IMR-90 (cell line): ENCODE measurements around the gene CAPZA2. TPM values are rescaled to one million over a fixed set of nuclear protein-coding genes. Genes with fewer than 3 reads are reported as not detected.

Source experiments
- ATAC-seq: fragments of 200-7000 bp; cut with Tn5 transposase; 2 replicates; pipeline ENCODE4 v1.9.1; 2020; ENCODE audit warnings: low read depth, mild to moderate bottlenecking, moderate library complexity
- BruUV-seq: library from RNA; stranded (reverse); fragments of 400-500 nt; replicated peaks from 2 replicates; lab custom pipeline; 2021; lab: Mats Ljungman, UMichigan
- CTCF ChIA-PET: fragments of 300-600 bp; formaldehyde crosslinking; extraction: SDS; loops from one replicate; lab custom pipeline; 2021; ENCODE audit warnings: antibody characterized with exemption; lab: Yijun Ruan, JAX
- POLR2A ChIA-PET: fragments of 300-600 bp; sonication (Branson Sonifier 250); formaldehyde crosslinking; loops from one replicate; lab custom pipeline; 2022; ENCODE audit warnings: antibody characterized with exemption; ENCODE audit not compliant: unreplicated experiment; lab: Charles Lee
- DNase-seq: peaks from one replicate; pipeline ENCODE4 v3.0.0; 2013
- H2AFZ ChIP-seq: replicated peaks from 2 replicates; pipeline ENCODE3; 2013; ENCODE audit warnings: low read length, mild to moderate bottlenecking; ENCODE audit not compliant: poor library complexity
- H2AK5ac ChIP-seq: 2 replicates; pipeline ENCODE4 v1.6.1; 2013; ENCODE audit warnings: low read depth, low read length, inconsistent platforms
- H2AK9ac ChIP-seq: replicated peaks from 2 replicates; pipeline ENCODE3; 2013; ENCODE audit warnings: mild to moderate bottlenecking, low read depth, low read length, moderate library complexity; ENCODE audit not compliant: poor library complexity
- H2BK120ac ChIP-seq: 2 replicates; pipeline ENCODE4 v1.6.1; 2013; ENCODE audit warnings: low read depth, low read length, inconsistent platforms
- H2BK15ac ChIP-seq: 3 replicates; pipeline ENCODE4 v1.6.1; 2013; ENCODE audit warnings: low read depth, low read length, inconsistent platforms
- H2BK20ac ChIP-seq: 2 replicates; pipeline ENCODE4 v1.6.1; 2013; ENCODE audit warnings: low read depth, mild to moderate bottlenecking, inconsistent platforms, low read length, moderate library complexity
- H2BK5ac ChIP-seq: 2 replicates; pipeline ENCODE4 v1.6.1; 2013; ENCODE audit warnings: mild to moderate bottlenecking, low read depth, low read length, inconsistent platforms; ENCODE audit not compliant: poor library complexity, severe bottlenecking
- H3K14ac ChIP-seq: replicated peaks from 2 replicates; pipeline ENCODE4 v1.6.1; 2013; ENCODE audit warnings: low read depth, low read length, inconsistent platforms
- H3K18ac ChIP-seq: 2 replicates; pipeline ENCODE4 v1.6.1; 2013; ENCODE audit warnings: low read depth, low read length, control low read depth
- H3K23ac ChIP-seq: 2 replicates; pipeline ENCODE4 v1.6.1; 2013; ENCODE audit warnings: low read depth, low read length, inconsistent platforms
- H3K27ac ChIP-seq: 2 replicates; pipeline ENCODE4 v1.5.1; 2013; ENCODE audit warnings: mild to moderate bottlenecking, control low read depth, low read length; ENCODE audit not compliant: insufficient read depth
- H3K27me3 ChIP-seq: 2 replicates; pipeline ENCODE4 v1.6.1; 2013; ENCODE audit warnings: low read length; ENCODE audit not compliant: control insufficient read depth, insufficient read depth
- H3K36me3 ChIP-seq: 2 replicates; pipeline ENCODE4 v1.6.1; 2013; ENCODE audit warnings: low read length, mixed read lengths; ENCODE audit not compliant: control insufficient read depth, insufficient read depth
- H3K4ac ChIP-seq: 2 replicates; pipeline ENCODE4 v1.6.1; 2013; ENCODE audit warnings: low read depth, low read length, inconsistent platforms
- H3K4me1 ChIP-seq: 2 replicates; pipeline ENCODE4 v1.6.1; 2013; ENCODE audit warnings: low read length, mixed read lengths; ENCODE audit not compliant: control insufficient read depth, insufficient read depth
- H3K4me2 ChIP-seq: 2 replicates; pipeline ENCODE4 v1.6.1; 2013; ENCODE audit warnings: low read depth, mild to moderate bottlenecking, control low read depth, low read length, moderate library complexity
- H3K4me3 ChIP-seq: 2 replicates; pipeline ENCODE4 v1.5.1; 2013; ENCODE audit warnings: low read depth, mild to moderate bottlenecking, control low read depth, low read length, moderate library complexity; ENCODE audit not compliant: insufficient read depth
- H3K56ac ChIP-seq: 2 replicates; pipeline ENCODE4 v1.6.1; 2013; ENCODE audit warnings: low read length, inconsistent platforms; ENCODE audit not compliant: insufficient read depth; ENCODE audit errors: extremely low read depth
- H3K79me1 ChIP-seq, 2 experiments: 2 replicates each; pipeline ENCODE4 v1.6.1; 2013; ENCODE audit warnings: low read length in 2 of 2, inconsistent platforms in 1 of 2, low read depth in 1 of 2
- H3K9ac ChIP-seq: 2 replicates; pipeline ENCODE4 v1.6.1; 2013; ENCODE audit warnings: low read depth, low read length, control low read depth
- H3K9me1 ChIP-seq: 2 replicates; pipeline ENCODE4 v1.6.1; 2013; ENCODE audit warnings: low read length, inconsistent platforms; ENCODE audit not compliant: insufficient read depth
- H3K9me3 ChIP-seq: 2 replicates; pipeline ENCODE4 v1.6.1; 2013; ENCODE audit warnings: low read length; ENCODE audit not compliant: control insufficient read depth, insufficient read depth
- H4K20me1 ChIP-seq: 2 replicates; pipeline ENCODE4 v1.6.1; 2013; ENCODE audit warnings: low read length, inconsistent platforms; ENCODE audit not compliant: insufficient read depth
- H4K5ac ChIP-seq: 2 replicates; pipeline ENCODE4 v1.6.1; 2013; ENCODE audit warnings: mild to moderate bottlenecking, low read depth, low read length, control low read depth
- H4K8ac ChIP-seq, 2 experiments: 2 replicates each; pipeline ENCODE4 v1.6.1; 2013; ENCODE audit warnings: low read depth in 2 of 2, low read length in 2 of 2, control low read depth in 1 of 2, inconsistent platforms in 1 of 2
- H4K91ac ChIP-seq: 2 replicates; pipeline ENCODE4 v1.6.1; 2013; ENCODE audit warnings: low read depth, low read length, inconsistent platforms; ENCODE audit not compliant: insufficient read depth
- BHLHE40 ChIP-seq: fragments of 150-350 bp; IDR thresholded peaks from 2 replicates; pipeline ENCODE4 v1.6.1; 2016; ENCODE audit warnings: mild to moderate bottlenecking, low read depth, low read length
- CEBPB ChIP-seq: IDR thresholded peaks from 2 replicates; pipeline ENCODE4 v1.6.1; 2012; ENCODE audit warnings: low read depth, low read length, improper control_type of control experiment
- CHD1 ChIP-seq: IDR thresholded peaks from 2 replicates; pipeline ENCODE4 v1.6.1; 2012; ENCODE audit warnings: low read depth, low read length, improper control_type of control experiment
- FOS ChIP-seq: fragments of 150-350 bp; IDR thresholded peaks from 2 replicates; pipeline ENCODE4 v1.6.1; 2016; ENCODE audit warnings: low read depth, low read length
- MAFK ChIP-seq: IDR thresholded peaks from 2 replicates; pipeline ENCODE4 v1.6.1; 2012; ENCODE audit warnings: low read depth, low read length, improper control_type of control experiment
- MAZ ChIP-seq: IDR thresholded peaks from 2 replicates; pipeline ENCODE4 v1.6.1; 2012; ENCODE audit warnings: low read depth, mild to moderate bottlenecking, low read length, improper control_type of control experiment, moderate library complexity, borderline replicate concordance
- MXI1 ChIP-seq: IDR thresholded peaks from 2 replicates; pipeline ENCODE4 v1.6.1; 2012; ENCODE audit warnings: low read depth, mild to moderate bottlenecking, low read length, moderate library complexity, borderline replicate concordance
- NFE2L2 ChIP-seq: fragments of 150-350 bp; IDR thresholded peaks from 2 replicates; pipeline ENCODE4 v1.6.1; 2016; ENCODE audit warnings: low read depth, mild to moderate bottlenecking, low read length
- POLR2A ChIP-seq: IDR thresholded peaks from 2 replicates; pipeline ENCODE4 v1.6.1; 2012; ENCODE audit warnings: mild to moderate bottlenecking, low read depth, low read length
- RAD21 ChIP-seq: IDR thresholded peaks from 2 replicates; pipeline ENCODE4 v1.6.1; 2012; ENCODE audit warnings: low read length, improper control_type of control experiment
- RCOR1 ChIP-seq: IDR thresholded peaks from 2 replicates; pipeline ENCODE4 v1.6.1; 2012; ENCODE audit warnings: mild to moderate bottlenecking, low read length, improper control_type of control experiment; ENCODE audit not compliant: insufficient replicate concordance
- RFX5 ChIP-seq: IDR thresholded peaks from 2 replicates; pipeline ENCODE4 v1.8.0; 2012; ENCODE audit warnings: low read depth, mild to moderate bottlenecking, low read length, moderate library complexity
- SMC3 ChIP-seq: fragments of 150-350 bp; IDR thresholded peaks from 2 replicates; pipeline ENCODE4 v1.6.1; 2016; ENCODE audit warnings: low read depth, mild to moderate bottlenecking, antibody characterized with exemption, low read length, moderate library complexity
- WGBS, 2 experiments: methylation state at CpG; one replicate each; pipeline versions ENCODE4 v1.1.5 to v1.1.7; 2013; ENCODE audit warnings: missing lambda C conversion rate in 2 of 2; ENCODE audit not compliant: insufficient read length in 1 of 2; ENCODE audit errors: extremely low coverage in 2 of 2; 5-methylcytosine and 5-hydroxymethylcytosine counted together
- dilution Hi-C: fragments of 300-500 bp; cut with HindIII; formaldehyde crosslinking; loops from one replicate; pipeline ENCODE4 v1.14.3; 2018; ENCODE audit warnings: low sequenced_read_pairs; ENCODE audit not compliant: unreplicated experiment
- in situ Hi-C: fragments of 300-500 bp; cut with MboI; formaldehyde crosslinking; loops from 3 replicates; pipeline ENCODE4 v1.14.3; 2019; ENCODE audit warnings: low sequenced_read_pairs, inconsistent platforms, mixed read lengths
- intact Hi-C: fragments of 100-400 bp; cut with micrococcal nuclease; formaldehyde crosslinking; loops from 2 replicates; pipeline ENCODE4 v1.10.0; 2022
- polyA plus RNA-seq, 3 experiments: library from polyadenylated mRNA; depleted of rRNA; stranded (reverse); fragments of >200 nt; gene quantifications; 2 replicates each; pipeline ENCODE4 v1.2.3, GENCODE V29; 2012; ENCODE audit warnings: low replicate concordance in 1 of 3
- total RNA-seq: library from RNA; depleted of rRNA; stranded (reverse); fragments of >200 nt; gene quantifications from 2 replicates; pipeline ENCODE4 v1.2.3, GENCODE V29; 2012
- TF ChIP-seq, protein P1 (sequence below): fragments of 150-350 bp; IDR thresholded peaks from 2 replicates; pipeline ENCODE4 v1.6.1; 2017; ENCODE audit warnings: mild to moderate bottlenecking, antibody characterized with exemption, low read length, low read depth
- TF ChIP-seq, protein P2 (sequence below): fragments of 150-350 bp; IDR thresholded peaks from 2 replicates; pipeline ENCODE4 v1.6.1; 2016; ENCODE audit warnings: low read depth, mild to moderate bottlenecking, low read length, moderate library complexity, borderline replicate concordance
- TF ChIP-seq, protein P3 (sequence below): conservative IDR thresholded peaks from 2 replicates; pipeline ENCODE4 v1.5.1; 2012; ENCODE audit warnings: mild to moderate bottlenecking, low read depth, low read length, improper control_type of control experiment

Gene CAPZA2
- total and polyA plus RNA-seq, 2 of the 4 experiments (the other 2 are of a cell fraction): 66.6 to 133 TPM

DNA sequence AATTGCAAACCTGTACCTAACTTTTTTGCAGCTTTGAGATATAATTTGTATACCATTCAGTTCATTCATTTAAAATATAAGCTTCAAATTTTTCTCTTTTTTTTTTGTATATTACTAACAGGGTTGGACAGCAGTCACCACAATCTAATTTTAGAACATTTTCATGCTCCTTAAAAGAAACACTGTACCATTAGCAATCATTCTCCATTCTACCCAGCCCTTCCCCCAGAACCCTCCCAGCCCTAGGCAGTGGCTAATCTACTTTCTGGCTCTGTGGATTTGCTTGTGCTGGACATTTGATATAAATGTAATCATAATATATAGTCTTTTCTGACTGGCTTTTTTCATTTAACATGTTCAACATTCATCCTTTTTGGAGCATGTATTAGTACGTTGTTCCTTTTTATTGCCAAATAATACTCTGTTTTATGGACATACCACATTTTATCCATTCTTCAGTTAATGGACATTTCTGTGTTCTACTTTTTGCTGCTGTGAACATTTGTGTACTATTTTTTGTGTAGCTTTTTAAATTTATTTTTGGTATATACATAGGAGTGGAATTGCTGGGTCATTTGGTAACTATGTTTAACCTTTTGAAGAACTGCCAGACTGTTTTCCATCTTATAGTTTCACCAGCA lies 50.0 kb downstream of the CAPZA2 start:
- DNase-seq: peak; percentile 16
- no peak overlapping the region for H4K5ac ChIP-seq

More for the DNA sequence above, 50.0 kb downstream of the CAPZA2 start:
- Histone ChIP-seq H3K27ac (no peak overlapping the region), H4K20me1 (peaks cover 5% of the 10 kb centered on the region; the same call in 1 of the 2 replicates), H3K18ac (no peak overlapping the region), H4K8ac (no peak overlapping the region), H3K36me3 (peaks cover 37% of the 10 kb centered on the region), H3K9ac (no peak overlapping the region), H3K4me1 (peaks cover 4% of the 10 kb centered on the region; the same call in 1 of the 2 replicates), H3K4me3 (no peak overlapping the region), H3K9me1 (no peaks in the 10 kb centered on the region; the same call in 1 of the 2 replicates), H4K91ac (no peak overlapping the region), H2AK5ac (no peak overlapping the region), H3K79me1 (peaks cover 7 to 17% of the 10 kb centered on the region in 2 experiments; a peak in 3 of 4 replicates), H3K56ac (no peak overlapping the region), H2BK20ac (no peak overlapping the region), H2BK5ac (peak overlapping the region; percentile 49), H3K14ac (no peak overlapping the region), H2AK9ac (no peak overlapping the region), H3K27me3 (no peaks in the 10 kb centered on the region), H2BK120ac (no peak overlapping the region), H3K4me2 (no peak overlapping the region), H2AFZ (no peak overlapping the region), H3K9me3 (no peaks in the 10 kb centered on the region), H3K4ac (no peak overlapping the region), H3K23ac (no peak overlapping the region), H2BK15ac (no peak overlapping the region)
- dilution Hi-C loops: no loop called here
- no peak for ATAC-seq
- intact Hi-C loops: no loop called here
- POLR2A ChIA-PET: no interaction called here
- CTCF ChIA-PET: interaction anchor here (0.5 to 1.0 kb wide), 5 partner anchors 27 to 219 kb away, joined by 3 to 9 read pairs (median 3); no protein-coding TSS in a partner anchor
- BruUV-seq: no TSS peak
- in situ Hi-C loops: no loop called here
- no CpG with 5 or more reads among the region's 1 CpG for WGBS, 2 experiments
- TF ChIP-seq CHD1 (no peak), POLR2A (no peak), FOS (no peak), CEBPB (no peak), NFE2L2 (no peak), BHLHE40 (no peak), MAZ (no peak), RCOR1 (no peak), MXI1 (no peak), RFX5 (no peak), SMC3 (no peak), MAFK (no peak), RAD21 (no peak)
- TF ChIP-seq, protein P1, sequence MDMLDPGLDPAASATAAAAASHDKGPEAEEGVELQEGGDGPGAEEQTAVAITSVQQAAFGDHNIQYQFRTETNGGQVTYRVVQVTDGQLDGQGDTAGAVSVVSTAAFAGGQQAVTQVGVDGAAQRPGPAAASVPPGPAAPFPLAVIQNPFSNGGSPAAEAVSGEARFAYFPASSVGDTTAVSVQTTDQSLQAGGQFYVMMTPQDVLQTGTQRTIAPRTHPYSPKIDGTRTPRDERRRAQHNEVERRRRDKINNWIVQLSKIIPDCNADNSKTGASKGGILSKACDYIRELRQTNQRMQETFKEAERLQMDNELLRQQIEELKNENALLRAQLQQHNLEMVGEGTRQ: no peak
- TF ChIP-seq, protein P2, sequence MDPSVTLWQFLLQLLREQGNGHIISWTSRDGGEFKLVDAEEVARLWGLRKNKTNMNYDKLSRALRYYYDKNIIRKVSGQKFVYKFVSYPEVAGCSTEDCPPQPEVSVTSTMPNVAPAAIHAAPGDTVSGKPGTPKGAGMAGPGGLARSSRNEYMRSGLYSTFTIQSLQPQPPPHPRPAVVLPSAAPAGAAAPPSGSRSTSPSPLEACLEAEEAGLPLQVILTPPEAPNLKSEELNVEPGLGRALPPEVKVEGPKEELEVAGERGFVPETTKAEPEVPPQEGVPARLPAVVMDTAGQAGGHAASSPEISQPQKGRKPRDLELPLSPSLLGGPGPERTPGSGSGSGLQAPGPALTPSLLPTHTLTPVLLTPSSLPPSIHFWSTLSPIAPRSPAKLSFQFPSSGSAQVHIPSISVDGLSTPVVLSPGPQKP: no peak
- TF ChIP-seq, protein P3, sequence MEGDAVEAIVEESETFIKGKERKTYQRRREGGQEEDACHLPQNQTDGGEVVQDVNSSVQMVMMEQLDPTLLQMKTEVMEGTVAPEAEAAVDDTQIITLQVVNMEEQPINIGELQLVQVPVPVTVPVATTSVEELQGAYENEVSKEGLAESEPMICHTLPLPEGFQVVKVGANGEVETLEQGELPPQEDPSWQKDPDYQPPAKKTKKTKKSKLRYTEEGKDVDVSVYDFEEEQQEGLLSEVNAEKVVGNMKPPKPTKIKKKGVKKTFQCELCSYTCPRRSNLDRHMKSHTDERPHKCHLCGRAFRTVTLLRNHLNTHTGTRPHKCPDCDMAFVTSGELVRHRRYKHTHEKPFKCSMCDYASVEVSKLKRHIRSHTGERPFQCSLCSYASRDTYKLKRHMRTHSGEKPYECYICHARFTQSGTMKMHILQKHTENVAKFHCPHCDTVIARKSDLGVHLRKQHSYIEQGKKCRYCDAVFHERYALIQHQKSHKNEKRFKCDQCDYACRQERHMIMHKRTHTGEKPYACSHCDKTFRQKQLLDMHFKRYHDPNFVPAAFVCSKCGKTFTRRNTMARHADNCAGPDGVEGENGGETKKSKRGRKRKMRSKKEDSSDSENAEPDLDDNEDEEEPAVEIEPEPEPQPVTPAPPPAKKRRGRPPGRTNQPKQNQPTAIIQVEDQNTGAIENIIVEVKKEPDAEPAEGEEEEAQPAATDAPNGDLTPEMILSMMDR: no peak
